Caco-2 (cell line): Measurements from ENCODE around the gene CDON. TPM values are rescaled to one million over a fixed set of nuclear protein-coding genes. Genes with fewer than 3 reads are reported as not detected.

Source experiments
- BruUV-seq: library from RNA; stranded (reverse); fragments of 400-500 nt; replicated peaks from 2 replicates; lab custom pipeline; 2021; lab: Mats Ljungman, UMichigan
- CTCF ChIA-PET: fragments of 300-600 bp; sonication (Branson Sonifier 250); formaldehyde crosslinking; loops from one replicate; lab custom pipeline; 2022; ENCODE audit warnings: antibody characterized with exemption; lab: Charles Lee
- POLR2A ChIA-PET: fragments of 300-600 bp; sonication (Branson Sonifier 250); formaldehyde crosslinking; loops from one replicate; lab custom pipeline; 2022; ENCODE audit warnings: antibody characterized with exemption; lab: Charles Lee
- DNase-seq, 2 experiments: peaks; one replicate each; pipeline versions ENCODE4 v3.0.0 to v3.0.0-alpha.2; 2020 to 2022
- H3K27me3 ChIP-seq: replicated peaks from 2 replicates; pipeline ENCODE4 v1.6.0; 2011; ENCODE audit warnings: low read length; ENCODE audit not compliant: control insufficient read depth, insufficient read depth
- H3K36me3 ChIP-seq: 2 replicates; pipeline ENCODE4 v1.5.1; 2011; ENCODE audit warnings: low read length; ENCODE audit not compliant: control insufficient read depth, insufficient read depth
- H3K4me1 ChIP-seq: fragments of 250-450 bp; sonication (Bioruptor Pico); 2 replicates; pipeline ENCODE4 v1.5.1; 2020; ENCODE audit warnings: mild to moderate bottlenecking
- H3K4me3 ChIP-seq: 2 replicates; pipeline ENCODE4 v1.5.1; 2011; ENCODE audit warnings: low read depth, mild to moderate bottlenecking, control low read depth, low read length
- H3K9me3 ChIP-seq: fragments of 250-450 bp; sonication (Bioruptor Pico); 2 replicates; pipeline ENCODE4 v1.5.1; 2020; ENCODE audit warnings: mild to moderate bottlenecking, moderate library complexity
- H3K27ac Mint-ChIP-seq: one replicate; pipeline ENCODE4 v1.8.0; 2022; ENCODE audit warnings: mixed read lengths; ENCODE audit not compliant: unreplicated experiment
- H3K27me3 Mint-ChIP-seq: one replicate; pipeline ENCODE4 v1.8.0; 2022; ENCODE audit warnings: mixed read lengths; ENCODE audit not compliant: insufficient read depth, unreplicated experiment
- H3K36me3 Mint-ChIP-seq: one replicate; pipeline ENCODE4 v1.8.0; 2022; ENCODE audit warnings: mild to moderate bottlenecking, mixed read lengths; ENCODE audit not compliant: insufficient read depth, unreplicated experiment
- H3K4me1 Mint-ChIP-seq: one replicate; pipeline ENCODE4 v1.8.0; 2022; ENCODE audit warnings: low read depth, mixed read lengths; ENCODE audit not compliant: unreplicated experiment
- H3K4me3 Mint-ChIP-seq: one replicate; pipeline ENCODE4 v1.8.0; 2022; ENCODE audit warnings: mild to moderate bottlenecking, moderate library complexity, mixed read lengths; ENCODE audit not compliant: unreplicated experiment
- H3K9me3 Mint-ChIP-seq: one replicate; pipeline ENCODE4 v1.8.0; 2022; ENCODE audit warnings: mixed read lengths; ENCODE audit not compliant: unreplicated experiment
- intact Hi-C: fragments of 100-400 bp; cut with micrococcal nuclease; formaldehyde crosslinking; loops from one replicate; pipeline ENCODE4 v1.10.0; 2022; ENCODE audit not compliant: unreplicated experiment
- total RNA-seq: library from RNA; stranded (reverse); gene quantifications from 2 replicates; pipeline ENCODE4 v1.2.3, GENCODE V29; 2022
- TF ChIP-seq, protein P1 (sequence below), 2 experiments: fragments of 200-600 bp in 1 of 2; IDR thresholded peaks; 1 replicate in 1 of 2; 2 replicates in 1 of 2; pipeline versions ENCODE4 v1.5.1 to v1.8.0; 2011 to 2022; ENCODE audit warnings: antibody characterized with exemption in 1 of 2, control low read depth in 1 of 2, inconsistent platforms in 1 of 2, low read depth in 1 of 2, low read length in 1 of 2, mild to moderate bottlenecking in 1 of 2, moderate library complexity in 1 of 2; ENCODE audit not compliant: insufficient read depth in 1 of 2, severe bottlenecking in 1 of 2, unreplicated experiment in 1 of 2

CDON gene
- total RNA-seq, 1 experiment from 2014 or later, result 6.8 TPM

DNA sequence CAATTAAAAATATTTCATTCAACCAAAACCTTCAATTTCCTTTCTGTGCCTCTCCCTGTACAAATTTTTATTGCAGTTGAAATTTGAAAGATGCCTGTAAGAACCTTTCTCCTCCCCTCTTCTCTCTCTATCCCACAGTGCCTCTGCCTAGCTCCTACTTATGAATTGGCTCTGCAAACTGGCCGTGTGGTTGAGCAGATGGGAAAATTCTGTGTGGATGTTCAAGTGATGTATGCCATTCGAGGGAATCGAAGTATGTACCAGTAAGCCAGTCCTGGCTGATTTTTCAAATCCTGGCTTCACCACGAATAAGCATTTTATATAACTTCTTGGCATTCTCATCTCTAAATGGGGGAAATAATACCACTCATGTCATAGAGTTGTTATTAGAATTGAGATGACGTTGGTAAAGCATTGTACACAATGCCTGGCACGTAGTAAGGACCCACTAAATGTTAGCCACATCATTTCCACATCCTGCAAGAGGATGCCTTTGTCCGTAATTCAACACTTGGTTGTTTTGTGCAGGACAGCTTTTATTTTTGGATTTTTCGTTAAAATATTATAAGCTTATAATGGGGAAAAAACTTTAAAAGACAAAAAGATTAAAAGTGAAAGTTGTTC, 152.3 kb downstream of the CDON start:
- Mint-ChIP-seq H3K27me3 (peaks cover 21% of the 10 kb centered on the region), H3K27ac (no peak overlapping the region), H3K9me3 (no peaks in the 10 kb centered on the region), H3K4me1 (no peaks in the 10 kb centered on the region), H3K4me3 (no peak overlapping the region), H3K36me3 (no peaks in the 10 kb centered on the region)
- TF ChIP-seq, protein P1, sequence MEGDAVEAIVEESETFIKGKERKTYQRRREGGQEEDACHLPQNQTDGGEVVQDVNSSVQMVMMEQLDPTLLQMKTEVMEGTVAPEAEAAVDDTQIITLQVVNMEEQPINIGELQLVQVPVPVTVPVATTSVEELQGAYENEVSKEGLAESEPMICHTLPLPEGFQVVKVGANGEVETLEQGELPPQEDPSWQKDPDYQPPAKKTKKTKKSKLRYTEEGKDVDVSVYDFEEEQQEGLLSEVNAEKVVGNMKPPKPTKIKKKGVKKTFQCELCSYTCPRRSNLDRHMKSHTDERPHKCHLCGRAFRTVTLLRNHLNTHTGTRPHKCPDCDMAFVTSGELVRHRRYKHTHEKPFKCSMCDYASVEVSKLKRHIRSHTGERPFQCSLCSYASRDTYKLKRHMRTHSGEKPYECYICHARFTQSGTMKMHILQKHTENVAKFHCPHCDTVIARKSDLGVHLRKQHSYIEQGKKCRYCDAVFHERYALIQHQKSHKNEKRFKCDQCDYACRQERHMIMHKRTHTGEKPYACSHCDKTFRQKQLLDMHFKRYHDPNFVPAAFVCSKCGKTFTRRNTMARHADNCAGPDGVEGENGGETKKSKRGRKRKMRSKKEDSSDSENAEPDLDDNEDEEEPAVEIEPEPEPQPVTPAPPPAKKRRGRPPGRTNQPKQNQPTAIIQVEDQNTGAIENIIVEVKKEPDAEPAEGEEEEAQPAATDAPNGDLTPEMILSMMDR (IDR thresholded peaks at IDR 0.05; ENCODE audit: insufficient read depth in 1 of 2, low read depth in 1 of 2, low read length in 1 of 2, severe bottlenecking in 1 of 2, unreplicated experiment in 1 of 2), result no peak
- CTCF ChIA-PET, result interaction anchor here (0.6 kb wide), 2 partner anchors 18 to 390 kb away, joined by 3 read pairs; no protein-coding TSS in a partner anchor
- intact Hi-C loops, result no loop called here
- H3K27me3 ChIP-seq, result no peaks in the 10 kb centered on the region
- no peaks in the 10 kb centered on the region for H3K36me3 ChIP-seq
- POLR2A ChIA-PET, result no interaction called here
- H3K4me1 ChIP-seq, result no peaks in the 10 kb centered on the region
- no peaks in the 10 kb centered on the region for H3K9me3 ChIP-seq
- no peak for DNase-seq
- no peak overlapping the region for H3K4me3 ChIP-seq
- no TSS peak for BruUV-seq

Other genes starting within 250 kb of the CDON start
- not detected in 2 replicates for gene PATE4, start 229.6 kb downstream of the CDON start, total RNA-seq
- gene HYLS1, start 175.2 kb downstream of the CDON start, total RNA-seq, result 2.0 and 2.5 TPM in 2 replicates
- gene PUS3, start 159.7 kb downstream of the CDON start, total RNA-seq, result 19.9 and 22.4 TPM in 2 replicates
- gene DDX25, start 158.4 kb downstream of the CDON start, total RNA-seq, result not detected in 2 replicates
- not detected in 2 replicates for gene VSIG10L2, start 116.8 kb downstream of the CDON start, total RNA-seq
- 74.2 and 74.3 TPM in 2 replicates for gene RPUSD4, start 148.8 kb upstream of the CDON start, total RNA-seq
- gene FAM118B, start 148.9 kb upstream of the CDON start, total RNA-seq, result 36.5 and 44.3 TPM in 2 replicates
- 174 and 191 TPM in 2 replicates for gene SRPRA, start 206.0 kb upstream of the CDON start, total RNA-seq
- gene FOXRED1, start 206.3 kb upstream of the CDON start, total RNA-seq, result 91.7 and 94.3 TPM in 2 replicates
- gene TIRAP, start 220.2 kb upstream of the CDON start, total RNA-seq, result 25.1 and 27.8 TPM in 2 replicates
- gene DCPS, start 241.2 kb upstream of the CDON start, total RNA-seq, result 40.2 and 40.4 TPM in 2 replicates